BLaER1 treated with 17β-estradiol and CSF1 and Interleukin-3, amounts not matched to agents 10 nM and 100 nM (cell line): ENCODE measurements around the gene PDE1C.

ENCODE experiments used
- H3K27ac ChIP-seq, 11 experiments: shearing (Covaris generic); formaldehyde crosslinking; 2 replicates each; pipeline ENCODE4 v1.8.1; 2022
- H3K27me3 ChIP-seq, 11 experiments: shearing (Covaris generic); formaldehyde crosslinking; 2 replicates each; pipeline ENCODE4 v1.8.1; 2022
- H3K36me3 ChIP-seq, 11 experiments: shearing (Covaris generic); formaldehyde crosslinking; 2 replicates each; pipeline ENCODE4 v1.8.1; 2022
- H3K4me1 ChIP-seq, 10 experiments: shearing (Covaris generic); formaldehyde crosslinking; 2 replicates each; pipeline ENCODE4 v1.8.1; 2022
- H3K4me2 ChIP-seq, 11 experiments: shearing (Covaris generic); formaldehyde crosslinking; 2 replicates each; pipeline ENCODE4 v1.8.1; 2022
- H3K4me3 ChIP-seq, 10 experiments: shearing (Covaris generic); formaldehyde crosslinking; 2 replicates each; pipeline ENCODE4 v1.8.1; 2022
- H3K9ac ChIP-seq, 11 experiments: shearing (Covaris generic); formaldehyde crosslinking; 2 replicates each; pipeline ENCODE4 v1.8.1; 2022
- H3K9me3 ChIP-seq, 11 experiments: shearing (Covaris generic); formaldehyde crosslinking; replicated peaks in 1 of 11; 2 replicates each; pipeline ENCODE4 v1.8.1; 2022
- H4K20me1 ChIP-seq, 11 experiments: shearing (Covaris generic); formaldehyde crosslinking; 2 replicates each; pipeline ENCODE4 v1.8.1; 2022
- Cebpa-rat ChIP-seq, 11 experiments: shearing (Covaris generic); IDR thresholded peaks; 2 replicates each; pipeline ENCODE4 v1.8.1; 2022

The PDE1C gene

GRCh38 chr7:31997423-31997822 is 72.8 kb downstream of the PDE1C start:
- H3K4me2 ChIP-seq: no peak overlapping the region
- no peak overlapping the region for H3K27ac ChIP-seq
- H4K20me1 ChIP-seq: no peaks in the 10 kb centered on the region
- no peaks in the 10 kb centered on the region for H3K36me3 ChIP-seq
- no peaks in the 10 kb centered on the region for H3K27me3 ChIP-seq
- TF ChIP-seq Cebpa-rat (IDR thresholded peaks at IDR 0.05): no peak
- no peak overlapping the region for H3K9ac ChIP-seq
- no peak overlapping the region for H3K4me3 ChIP-seq
- peaks cover 13 to 24% (median 18%) of the 10 kb centered on the region in 11 experiments for H3K9me3 ChIP-seq
- H3K4me1 ChIP-seq: peaks cover 0 to 9% (median 0%) of the 10 kb centered on the region in 10 experiments; a peak in 4 of 20 replicates

GRCh38 chr7:31995134-31995533 is 75.1 kb downstream of the PDE1C start:
- peak in 5 of 11 experiments; percentile 46 to 77 (median 49); a peak in 5 of 22 replicates for TF ChIP-seq Cebpa-rat (IDR thresholded peaks at IDR 0.05)

GRCh38 chr7:31991846-31992245 is 78.4 kb downstream of the PDE1C start:
- TF ChIP-seq Cebpa-rat (IDR thresholded peaks at IDR 0.05): no peak
- H3K27me3 ChIP-seq: no peaks in the 10 kb centered on the region
- peak overlapping the region; percentile 27 to 58 (median 48); a peak in 18 of 22 replicates for H3K4me2 ChIP-seq

More at GRCh38 chr7:31995134-31995533, 75.1 kb downstream of the PDE1C start:
- H3K4me2 ChIP-seq: no peak overlapping the region; a peak in 1 of 22 replicates
- H3K36me3 ChIP-seq: no peaks in the 10 kb centered on the region
- H3K4me3 ChIP-seq: no peak overlapping the region
- no peak overlapping the region for H3K9ac ChIP-seq
- peaks cover 0 to 1% (median 0%) of the 10 kb centered on the region in 11 experiments; a peak in 3 of 22 replicates for H3K9me3 ChIP-seq
- peaks cover 6 to 20% (median 11%) of the 10 kb centered on the region in 10 experiments for H3K4me1 ChIP-seq
- H3K27ac ChIP-seq: no peak overlapping the region
- no peaks in the 10 kb centered on the region for H3K27me3 ChIP-seq
- no peaks in the 10 kb centered on the region for H4K20me1 ChIP-seq

GRCh38 chr7:31991406-31991805 is 78.8 kb downstream of the PDE1C start:
- H3K9me3 ChIP-seq: no peaks in the 10 kb centered on the region; a peak in 1 of 22 replicates
- no peaks in the 10 kb centered on the region for H4K20me1 ChIP-seq
- no peaks in the 10 kb centered on the region for H3K36me3 ChIP-seq
- H3K27ac ChIP-seq: no peak overlapping the region
- H3K27me3 ChIP-seq: no peaks in the 10 kb centered on the region
- peak overlapping the region in 9 of 11 experiments; percentile 27 to 58 (median 50); a peak in 11 of 22 replicates for H3K4me2 ChIP-seq
- peaks cover 6 to 26% (median 11%) of the 10 kb centered on the region in 10 experiments for H3K4me1 ChIP-seq
- no peak overlapping the region for H3K9ac ChIP-seq
- TF ChIP-seq Cebpa-rat (IDR thresholded peaks at IDR 0.05): no peak
- no peak overlapping the region for H3K4me3 ChIP-seq

More at GRCh38 chr7:31991846-31992245, 78.4 kb downstream of the PDE1C start:
- Histone ChIP-seq H3K4me3 (no peak overlapping the region), H3K27ac (no peak overlapping the region), H4K20me1 (no peaks in the 10 kb centered on the region), H3K36me3 (no peaks in the 10 kb centered on the region), H3K9ac (no peak overlapping the region), H3K4me1 (peaks cover 6 to 26% (median 11%) of the 10 kb centered on the region in 10 experiments), H3K9me3 (no peaks in the 10 kb centered on the region; a peak in 1 of 22 replicates)

GRCh38 chr7:31986878-31987518 is 83.2 kb downstream of the PDE1C start:
- Histone ChIP-seq H3K27me3 (no peaks in the 10 kb centered on the region), H3K36me3 (no peaks in the 10 kb centered on the region), H3K27ac (no peak overlapping the region), H3K9me3 (peaks cover 0 to 4% (median 0%) of the 10 kb centered on the region in 11 experiments; a peak in 1 of 22 replicates), H3K9ac (no peak overlapping the region), H3K4me1 (peaks cover 5 to 20% (median 8%) of the 10 kb centered on the region in 10 experiments), H3K4me2 (no peak overlapping the region), H4K20me1 (no peaks in the 10 kb centered on the region), H3K4me3 (no peak overlapping the region)
- no peak for TF ChIP-seq Cebpa-rat (IDR thresholded peaks at IDR 0.05)

- Histone ChIP-seq H3K4me1 (peaks cover 0 to 11% (median 0%) of the 10 kb centered on the region in 10 experiments; a peak in 5 of 20 replicates), H3K4me2 (no peak overlapping the region), H3K9me3 (peaks cover 0 to 7% (median 0%) of the 10 kb centered on the region in 11 experiments; a peak in 4 of 22 replicates), H3K27me3 (no peaks in the 10 kb centered on the region), H4K20me1 (no peaks in the 10 kb centered on the region), H3K36me3 (no peaks in the 10 kb centered on the region), H3K4me3 (no peak overlapping the region), H3K9ac (no peak overlapping the region), H3K27ac (no peak overlapping the region)
- no peak for TF ChIP-seq Cebpa-rat (IDR thresholded peaks at IDR 0.05)
Observed at GRCh38 chr7:31982962-31983361, 87.2 kb downstream of the PDE1C start.

GRCh38 chr7:31981874-31982390 is 88.3 kb downstream of the PDE1C start:
- Histone ChIP-seq H3K9ac (no peak overlapping the region), H3K27ac (no peak overlapping the region), H3K4me1 (peaks cover 0 to 10% (median 0%) of the 10 kb centered on the region in 10 experiments; a peak in 4 of 20 replicates), H3K27me3 (no peaks in the 10 kb centered on the region), H4K20me1 (no peaks in the 10 kb centered on the region), H3K9me3 (peaks cover 3 to 17% (median 5%) of the 10 kb centered on the region in 11 experiments; a peak in 18 of 22 replicates), H3K4me3 (no peak overlapping the region), H3K36me3 (no peaks in the 10 kb centered on the region), H3K4me2 (no peak overlapping the region)
- TF ChIP-seq Cebpa-rat (IDR thresholded peaks at IDR 0.05): no peak

GRCh38 chr7:31979690-31980330 is 90.4 kb downstream of the PDE1C start:
- H4K20me1 ChIP-seq: no peaks in the 10 kb centered on the region
- no peak overlapping the region for H3K27ac ChIP-seq
- no peak overlapping the region for H3K4me3 ChIP-seq
- no peak overlapping the region for H3K4me2 ChIP-seq
- no peak overlapping the region for H3K9ac ChIP-seq
- H3K9me3 ChIP-seq: peaks cover 3 to 21% (median 8%) of the 10 kb centered on the region in 11 experiments; a peak in 18 of 22 replicates
- H3K4me1 ChIP-seq: peaks cover 0 to 10% (median 0%) of the 10 kb centered on the region in 10 experiments; a peak in 4 of 20 replicates
- TF ChIP-seq Cebpa-rat (IDR thresholded peaks at IDR 0.05): no peak
- H3K27me3 ChIP-seq: no peaks in the 10 kb centered on the region
- no peaks in the 10 kb centered on the region for H3K36me3 ChIP-seq

GRCh38 chr7:31975546-31975945 is 94.7 kb downstream of the PDE1C start:
- no peaks in the 10 kb centered on the region for H3K36me3 ChIP-seq
- no peak for TF ChIP-seq Cebpa-rat (IDR thresholded peaks at IDR 0.05)

More at GRCh38 chr7:31975546-31975945, 94.7 kb downstream of the PDE1C start:
- H3K27me3 ChIP-seq: no peaks in the 10 kb centered on the region
- no peaks in the 10 kb centered on the region for H4K20me1 ChIP-seq
- H3K9ac ChIP-seq: no peak overlapping the region
- H3K9me3 ChIP-seq: peaks cover 3 to 21% (median 8%) of the 10 kb centered on the region in 11 experiments; a peak in 18 of 22 replicates
- H3K4me3 ChIP-seq: no peak overlapping the region
- no peak overlapping the region for H3K4me2 ChIP-seq
- peaks cover 0 to 3% (median 0%) of the 10 kb centered on the region in 10 experiments; a peak in 1 of 20 replicates for H3K4me1 ChIP-seq
- no peak overlapping the region for H3K27ac ChIP-seq
